PC-9 (cell line): Measurements from ENCODE around the gene OGFOD1.

Source experiments
- EZH2 ChIP-seq: fragments of 200-600 bp; sonication (generic); IDR thresholded peaks from 2 replicates; pipeline ENCODE4 v1.8.0; 2017; ENCODE audit warnings: antibody characterized with exemption, low read depth
- TF ChIP-seq, protein P1 (sequence below): fragments of 200-600 bp; sonication (generic); conservative IDR thresholded peaks from 2 replicates; pipeline ENCODE4 v1.6.1; 2017; ENCODE audit warnings: mixed run types, antibody characterized with exemption, mild to moderate bottlenecking, moderate library complexity

DNA sequence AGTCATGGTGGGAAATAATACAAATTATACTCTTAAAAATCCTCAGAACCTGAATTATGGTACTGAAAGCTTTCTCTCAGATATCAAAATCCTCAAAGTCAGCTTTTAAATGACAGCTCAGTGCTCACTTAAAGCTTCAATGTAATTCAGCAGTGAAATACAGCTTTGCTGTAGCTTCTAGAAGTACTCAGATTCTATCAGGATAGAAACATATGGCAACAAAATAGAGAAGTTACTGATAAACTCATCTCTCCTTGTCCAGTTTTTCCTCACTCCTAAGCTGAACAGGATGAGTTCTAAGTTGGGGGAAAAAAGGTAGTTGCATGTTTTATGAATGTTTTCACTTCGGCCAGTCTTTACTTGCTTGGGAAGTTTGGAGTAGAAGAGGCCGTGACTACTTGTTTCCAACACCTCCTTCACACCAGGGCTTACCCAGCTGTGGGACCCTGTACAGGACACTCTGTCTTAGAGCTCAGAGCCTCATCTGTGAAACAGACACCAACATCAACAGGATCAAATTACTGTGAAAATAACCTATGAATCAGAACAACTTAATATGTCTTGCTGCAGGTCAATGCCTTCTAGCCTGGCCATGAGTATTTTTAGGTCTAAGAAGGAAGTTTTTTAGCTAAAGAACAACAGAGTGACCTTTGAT, 30.2 kb downstream of the OGFOD1 start:
- TF ChIP-seq, protein P1, sequence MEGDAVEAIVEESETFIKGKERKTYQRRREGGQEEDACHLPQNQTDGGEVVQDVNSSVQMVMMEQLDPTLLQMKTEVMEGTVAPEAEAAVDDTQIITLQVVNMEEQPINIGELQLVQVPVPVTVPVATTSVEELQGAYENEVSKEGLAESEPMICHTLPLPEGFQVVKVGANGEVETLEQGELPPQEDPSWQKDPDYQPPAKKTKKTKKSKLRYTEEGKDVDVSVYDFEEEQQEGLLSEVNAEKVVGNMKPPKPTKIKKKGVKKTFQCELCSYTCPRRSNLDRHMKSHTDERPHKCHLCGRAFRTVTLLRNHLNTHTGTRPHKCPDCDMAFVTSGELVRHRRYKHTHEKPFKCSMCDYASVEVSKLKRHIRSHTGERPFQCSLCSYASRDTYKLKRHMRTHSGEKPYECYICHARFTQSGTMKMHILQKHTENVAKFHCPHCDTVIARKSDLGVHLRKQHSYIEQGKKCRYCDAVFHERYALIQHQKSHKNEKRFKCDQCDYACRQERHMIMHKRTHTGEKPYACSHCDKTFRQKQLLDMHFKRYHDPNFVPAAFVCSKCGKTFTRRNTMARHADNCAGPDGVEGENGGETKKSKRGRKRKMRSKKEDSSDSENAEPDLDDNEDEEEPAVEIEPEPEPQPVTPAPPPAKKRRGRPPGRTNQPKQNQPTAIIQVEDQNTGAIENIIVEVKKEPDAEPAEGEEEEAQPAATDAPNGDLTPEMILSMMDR = no peak
- TF ChIP-seq EZH2 = no peak
